Type B pancreatic cell (in vitro differentiated cells): ENCODE measurements around the gene ISM1. TPM values are rescaled to one million over a fixed set of nuclear protein-coding genes. Genes with fewer than 3 reads are reported as not detected.

Source experiments
- DNase-seq: peaks from one replicate; pipeline ENCODE4 v3.0.0; 2021; ENCODE audit warnings: mixed read lengths; ENCODE audit not compliant: unreplicated experiment; ENCODE audit errors: extremely low spot score
- H3K27ac Mint-ChIP-seq: 2 replicates; pipeline ENCODE4 v1.8.0; 2021; ENCODE audit warnings: mild to moderate bottlenecking, mixed read lengths
- H3K27me3 Mint-ChIP-seq: 2 replicates; pipeline ENCODE4 v1.8.0; 2021; ENCODE audit warnings: mixed read lengths
- H3K36me3 Mint-ChIP-seq: 2 replicates; pipeline ENCODE4 v1.8.0; 2021; ENCODE audit warnings: mixed read lengths
- H3K4me1 Mint-ChIP-seq: one replicate; pipeline ENCODE4 v1.8.0; 2021; ENCODE audit warnings: mixed read lengths; ENCODE audit not compliant: unreplicated experiment
- H3K4me3 Mint-ChIP-seq: 2 replicates; pipeline ENCODE4 v1.8.0; 2021; ENCODE audit warnings: mild to moderate bottlenecking, mixed read lengths
- H3K9me3 Mint-ChIP-seq: 2 replicates; pipeline ENCODE4 v1.8.0; 2021; ENCODE audit warnings: mixed read lengths
- total RNA-seq: library from RNA; stranded (reverse); gene quantifications from 2 replicates; pipeline ENCODE4 v1.2.1, GENCODE V29; 2021; ENCODE audit warnings: low replicate concordance
- TF ChIP-seq, protein P1 (sequence below): fragments of 200-600 bp; sonication (generic); conservative IDR thresholded peaks from 2 replicates; pipeline ENCODE4 v1.5.0; 2021; ENCODE audit warnings: antibody characterized with exemption, mild to moderate bottlenecking

The ISM1 gene
- total RNA-seq, 1 donor from 2014 or later = 9.0 TPM

DNA sequence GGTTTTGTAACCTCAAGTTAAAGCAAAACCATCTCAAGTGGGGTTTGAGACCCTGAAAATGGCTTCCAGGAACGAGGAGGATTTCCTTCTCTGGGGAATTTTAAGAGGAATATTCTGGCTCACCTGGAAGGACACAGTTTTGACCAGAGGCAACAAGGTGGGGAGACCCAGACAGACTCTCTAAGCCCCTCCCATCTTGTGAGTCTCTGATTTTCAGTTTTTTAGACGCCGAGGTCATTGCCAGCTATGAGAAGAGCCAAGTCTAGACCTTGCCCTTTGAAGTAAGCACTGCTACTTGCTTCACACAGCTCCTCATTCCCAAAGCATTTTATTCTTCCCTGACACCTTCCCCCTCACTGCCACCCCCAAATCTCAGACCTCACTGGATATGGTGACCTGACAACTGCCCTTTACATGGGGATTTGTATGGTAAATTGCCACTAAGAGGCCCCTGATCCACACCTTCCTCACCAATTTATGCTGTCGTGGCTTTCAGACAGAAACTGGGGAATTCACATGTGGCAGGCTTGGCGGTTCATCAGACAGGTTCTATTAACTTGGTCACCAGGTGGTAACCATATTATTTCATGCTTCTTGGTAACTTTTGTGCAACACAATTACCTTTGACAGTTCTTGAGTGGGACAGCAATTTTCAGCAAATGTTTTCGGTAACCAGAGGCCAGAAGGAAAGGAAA lies 116.2 kb downstream of the ISM1 start:
- TF ChIP-seq, protein P1, sequence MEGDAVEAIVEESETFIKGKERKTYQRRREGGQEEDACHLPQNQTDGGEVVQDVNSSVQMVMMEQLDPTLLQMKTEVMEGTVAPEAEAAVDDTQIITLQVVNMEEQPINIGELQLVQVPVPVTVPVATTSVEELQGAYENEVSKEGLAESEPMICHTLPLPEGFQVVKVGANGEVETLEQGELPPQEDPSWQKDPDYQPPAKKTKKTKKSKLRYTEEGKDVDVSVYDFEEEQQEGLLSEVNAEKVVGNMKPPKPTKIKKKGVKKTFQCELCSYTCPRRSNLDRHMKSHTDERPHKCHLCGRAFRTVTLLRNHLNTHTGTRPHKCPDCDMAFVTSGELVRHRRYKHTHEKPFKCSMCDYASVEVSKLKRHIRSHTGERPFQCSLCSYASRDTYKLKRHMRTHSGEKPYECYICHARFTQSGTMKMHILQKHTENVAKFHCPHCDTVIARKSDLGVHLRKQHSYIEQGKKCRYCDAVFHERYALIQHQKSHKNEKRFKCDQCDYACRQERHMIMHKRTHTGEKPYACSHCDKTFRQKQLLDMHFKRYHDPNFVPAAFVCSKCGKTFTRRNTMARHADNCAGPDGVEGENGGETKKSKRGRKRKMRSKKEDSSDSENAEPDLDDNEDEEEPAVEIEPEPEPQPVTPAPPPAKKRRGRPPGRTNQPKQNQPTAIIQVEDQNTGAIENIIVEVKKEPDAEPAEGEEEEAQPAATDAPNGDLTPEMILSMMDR = no peak
- no peak overlapping the region for H3K4me3 Mint-ChIP-seq
- H3K4me1 Mint-ChIP-seq = peaks cover 9% of the 10 kb centered on the region
- no peak for DNase-seq
- H3K9me3 Mint-ChIP-seq = no peaks in the 10 kb centered on the region
- no peaks in the 10 kb centered on the region for H3K27me3 Mint-ChIP-seq
- H3K27ac Mint-ChIP-seq = no peak overlapping the region
- H3K36me3 Mint-ChIP-seq = no peaks in the 10 kb centered on the region

DNA sequence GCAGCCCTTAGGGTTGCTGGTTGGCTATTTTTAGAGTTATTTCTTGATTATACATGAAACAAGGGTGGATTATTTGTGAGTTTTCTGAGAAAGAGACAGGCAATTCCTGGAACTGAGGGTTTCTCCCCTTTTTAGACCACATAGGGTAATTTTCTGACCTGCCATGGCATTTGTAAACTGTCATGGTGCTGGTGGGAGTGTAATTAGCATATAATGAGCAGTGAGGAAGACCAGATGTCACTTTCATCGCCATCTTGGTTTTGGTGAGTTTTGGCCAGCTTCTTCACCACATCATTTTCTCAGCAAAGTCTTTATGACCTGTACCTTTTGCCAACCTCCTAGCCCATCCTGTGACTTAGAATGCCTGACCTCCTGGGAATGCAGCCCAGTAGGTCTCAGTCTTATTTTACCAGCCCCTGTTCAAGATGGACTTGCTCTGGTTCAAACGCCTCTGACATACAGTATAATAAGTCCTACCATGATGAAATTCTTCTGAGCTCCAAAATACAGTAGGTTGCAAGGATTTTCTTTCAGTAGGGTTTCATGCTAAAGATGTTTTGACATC lies 117.1 kb downstream of the ISM1 start:
- H3K4me3 Mint-ChIP-seq = no peak overlapping the region
- no peaks in the 10 kb centered on the region for H3K9me3 Mint-ChIP-seq
- H3K27me3 Mint-ChIP-seq = no peaks in the 10 kb centered on the region
- H3K4me1 Mint-ChIP-seq = peaks cover 9% of the 10 kb centered on the region
- DNase-seq = no peak
- no peak overlapping the region for H3K27ac Mint-ChIP-seq
- TF ChIP-seq, protein P1 = no peak
- no peaks in the 10 kb centered on the region for H3K36me3 Mint-ChIP-seq

DNA sequence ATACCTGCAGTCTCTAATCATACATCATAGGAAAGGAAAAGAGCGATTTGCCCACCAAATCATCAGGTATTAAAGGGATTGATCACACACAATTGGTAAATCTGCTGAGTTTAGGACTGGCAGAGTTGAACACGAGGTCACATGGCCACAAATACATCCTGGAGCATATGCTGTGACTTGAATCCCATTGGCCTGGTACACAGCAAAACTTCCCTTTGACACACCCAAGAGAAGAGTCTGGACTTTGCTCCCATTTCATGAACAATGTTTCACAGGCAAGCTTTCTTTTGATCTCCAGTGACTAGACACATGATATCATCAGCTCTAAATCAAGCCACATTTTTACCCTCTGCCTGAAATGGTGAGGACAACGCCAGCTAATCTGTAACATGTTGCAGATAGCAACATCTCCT lies 117.9 kb downstream of the ISM1 start:
- Mint-ChIP-seq H3K9me3 (no peaks in the 10 kb centered on the region), H3K4me3 (no peak overlapping the region), H3K4me1 (peaks cover 9% of the 10 kb centered on the region), H3K27me3 (peaks cover 2% of the 10 kb centered on the region), H3K36me3 (peaks cover 2% of the 10 kb centered on the region), H3K27ac (no peak overlapping the region)
- DNase-seq = no peak
- TF ChIP-seq, protein P1 = no peak

DNA sequence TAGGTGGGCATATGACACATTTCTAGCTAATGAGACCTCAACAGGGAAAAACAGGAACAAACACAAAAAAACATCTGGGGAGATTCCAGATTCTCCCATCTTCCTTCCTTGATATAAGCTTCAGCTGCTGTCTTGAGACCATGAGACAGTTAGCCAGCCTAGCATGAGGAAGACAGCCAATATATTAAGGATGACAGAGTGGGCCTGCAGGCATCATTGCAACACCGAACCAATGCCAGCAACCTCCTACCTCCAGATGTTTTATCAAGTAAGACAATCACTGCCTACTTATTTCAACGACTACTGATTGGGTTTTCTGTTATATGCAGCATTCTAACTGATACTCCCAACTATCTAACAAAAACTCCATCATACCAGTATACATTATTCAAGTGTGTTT lies 119.0 kb downstream of the ISM1 start:
- peaks cover 9% of the 10 kb centered on the region for H3K4me1 Mint-ChIP-seq

DNA sequence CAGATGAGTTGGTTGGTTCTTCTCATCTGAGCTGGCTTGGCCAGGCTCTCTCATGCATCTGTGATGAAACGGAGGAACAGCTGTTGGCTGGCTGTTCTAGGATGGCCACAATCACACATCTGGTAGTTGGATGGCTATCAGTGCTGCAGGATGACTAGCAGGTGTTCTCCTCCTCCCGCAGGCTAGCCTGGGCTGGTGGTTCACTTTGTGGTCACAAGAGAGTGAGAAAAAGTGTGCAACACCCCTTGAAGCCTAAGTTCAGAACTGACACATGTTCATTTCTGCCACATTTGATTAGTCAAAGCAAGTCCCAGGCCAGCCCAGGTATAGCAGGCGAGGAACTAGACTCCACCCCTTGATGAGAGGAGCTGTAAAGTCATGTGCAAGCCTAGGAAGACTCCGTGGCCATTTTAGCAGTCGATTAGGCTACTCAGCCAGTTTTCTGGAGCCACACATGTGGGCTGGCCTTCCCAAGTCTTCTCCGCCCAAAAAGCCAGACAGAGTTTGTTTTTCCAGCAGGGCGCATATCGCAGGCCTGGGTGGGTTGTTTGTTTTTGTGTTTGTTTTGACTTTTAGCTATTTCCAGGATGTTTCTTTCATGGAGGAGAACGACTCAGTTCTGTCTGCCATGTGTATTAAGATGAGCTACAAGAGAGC lies 120.8 kb downstream of the ISM1 start:
- TF ChIP-seq, protein P1 = no peak
- H3K4me3 Mint-ChIP-seq = no peak overlapping the region
- DNase-seq = no peak
- H3K27ac Mint-ChIP-seq = no peak overlapping the region
- H3K9me3 Mint-ChIP-seq = no peaks in the 10 kb centered on the region
- H3K36me3 Mint-ChIP-seq = peaks cover 3% of the 10 kb centered on the region
- peaks cover 9% of the 10 kb centered on the region for H3K4me1 Mint-ChIP-seq
- H3K27me3 Mint-ChIP-seq = peaks cover 3% of the 10 kb centered on the region

More for the DNA sequence above, 119.0 kb downstream of the ISM1 start:
- Mint-ChIP-seq H3K9me3 (no peaks in the 10 kb centered on the region), H3K4me3 (no peak overlapping the region), H3K36me3 (peaks cover 3% of the 10 kb centered on the region), H3K27me3 (peaks cover 3% of the 10 kb centered on the region), H3K27ac (no peak overlapping the region)
- DNase-seq = no peak
- TF ChIP-seq, protein P1 = no peak
